ENCODE results near the gene APOBEC3B.
"Not testable (repeated sequence)": the region's sequence is repeated elsewhere in the genome, so short reads cannot be mapped to it uniquely, and the experiment has no call there.

GRCh38 chr22:39014723-39015121 lies 32.6 kb downstream of the APOBEC3B start:
- TF ChIP-seq, protein P1, sequence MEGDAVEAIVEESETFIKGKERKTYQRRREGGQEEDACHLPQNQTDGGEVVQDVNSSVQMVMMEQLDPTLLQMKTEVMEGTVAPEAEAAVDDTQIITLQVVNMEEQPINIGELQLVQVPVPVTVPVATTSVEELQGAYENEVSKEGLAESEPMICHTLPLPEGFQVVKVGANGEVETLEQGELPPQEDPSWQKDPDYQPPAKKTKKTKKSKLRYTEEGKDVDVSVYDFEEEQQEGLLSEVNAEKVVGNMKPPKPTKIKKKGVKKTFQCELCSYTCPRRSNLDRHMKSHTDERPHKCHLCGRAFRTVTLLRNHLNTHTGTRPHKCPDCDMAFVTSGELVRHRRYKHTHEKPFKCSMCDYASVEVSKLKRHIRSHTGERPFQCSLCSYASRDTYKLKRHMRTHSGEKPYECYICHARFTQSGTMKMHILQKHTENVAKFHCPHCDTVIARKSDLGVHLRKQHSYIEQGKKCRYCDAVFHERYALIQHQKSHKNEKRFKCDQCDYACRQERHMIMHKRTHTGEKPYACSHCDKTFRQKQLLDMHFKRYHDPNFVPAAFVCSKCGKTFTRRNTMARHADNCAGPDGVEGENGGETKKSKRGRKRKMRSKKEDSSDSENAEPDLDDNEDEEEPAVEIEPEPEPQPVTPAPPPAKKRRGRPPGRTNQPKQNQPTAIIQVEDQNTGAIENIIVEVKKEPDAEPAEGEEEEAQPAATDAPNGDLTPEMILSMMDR (IDR thresholded peaks at IDR 0.05): not testable (repeated sequence)
- TF ChIP-seq POLR2A, POLR2AphosphoS5 (IDR thresholded peaks at IDR 0.05): not testable (repeated sequence)

Measured in breast epithelium (tissue), 3 donors.